HepG2 (cell line): ENCODE data around the gene EARS2. TPM values are rescaled to one million over a fixed set of nuclear protein-coding genes. Genes with fewer than 3 reads are reported as not detected.

Source experiments
- FOXC1 ChIP-seq: sonication (generic); formaldehyde crosslinking; IDR thresholded peaks from 2 replicates; pipeline ENCODE4 v1.8.0; 2022; ENCODE audit warnings: mild to moderate bottlenecking, missing genetic modification reagents, borderline replicate concordance
- MAFK ChIP-seq, 2 experiments: IDR thresholded peaks in 1 of 2; conservative IDR thresholded peaks in 1 of 2; 2 replicates each; pipeline ENCODE4 v1.6.1; 2011; ENCODE audit warnings: improper control_type of control experiment in 2 of 2, low read length in 2 of 2
- MAZ ChIP-seq, 2 experiments: sonication (generic) in 1 of 2; formaldehyde crosslinking in 1 of 2; IDR thresholded peaks; 2 replicates each; pipeline versions ENCODE4 v1.5.0 to v1.6.1; 2012 to 2020; ENCODE audit warnings: low read depth in 2 of 2, mild to moderate bottlenecking in 2 of 2, borderline replicate concordance in 1 of 2, improper control_type of control experiment in 1 of 2, low read length in 1 of 2, missing genetic modification reagents in 1 of 2, moderate library complexity in 1 of 2
- MTA1 ChIP-seq: sonication (generic); formaldehyde crosslinking; IDR thresholded peaks from 2 replicates; pipeline ENCODE4 v1.4.0; 2020; ENCODE audit warnings: missing genetic modification reagents, mild to moderate bottlenecking, borderline replicate concordance
- NKX3-1 ChIP-seq: sonication (generic); formaldehyde crosslinking; IDR thresholded peaks from 2 replicates; pipeline ENCODE4 v1.5.0; 2020; ENCODE audit warnings: missing genetic modification reagents
- NONO ChIP-seq, 2 experiments: fragments of 450-650 bp in 1 of 2; sonication (generic) in 1 of 2; formaldehyde crosslinking in 1 of 2; IDR thresholded peaks in 1 of 2; conservative IDR thresholded peaks in 1 of 2; 2 replicates each; pipeline versions ENCODE4 v1.6.1 to v1.8.0; 2017 to 2022; ENCODE audit warnings: mild to moderate bottlenecking in 1 of 2, missing genetic modification reagents in 1 of 2, moderate library complexity in 1 of 2
- NRL ChIP-seq: sonication (generic); formaldehyde crosslinking; IDR thresholded peaks from 2 replicates; pipeline ENCODE4 v1.5.0; 2020; ENCODE audit warnings: missing genetic modification reagents, mild to moderate bottlenecking, moderate library complexity, borderline replicate concordance
- RXRB ChIP-seq: IDR thresholded peaks from 2 replicates; pipeline ENCODE4 v1.6.1; 2016; ENCODE audit warnings: borderline replicate concordance, missing genetic modification reagents, missing compliant biosample characterization
- SATB2 ChIP-seq: sonication (generic); formaldehyde crosslinking; IDR thresholded peaks from 2 replicates; pipeline ENCODE4 v1.5.0; 2020; ENCODE audit warnings: missing genetic modification reagents
- ZNF121 ChIP-seq: sonication (generic); formaldehyde crosslinking; IDR thresholded peaks from 2 replicates; pipeline ENCODE4 v1.5.0; 2020; ENCODE audit warnings: mild to moderate bottlenecking, missing genetic modification reagents
- ZNF234 ChIP-seq: sonication (generic); formaldehyde crosslinking; conservative IDR thresholded peaks from 2 replicates; pipeline ENCODE4 v1.5.1; 2020; ENCODE audit warnings: mild to moderate bottlenecking, missing genetic modification reagents
- ZNF260 ChIP-seq: sonication (generic); formaldehyde crosslinking; IDR thresholded peaks from 2 replicates; pipeline ENCODE4 v1.4.0; 2020; ENCODE audit warnings: missing genetic modification reagents, low read depth, mild to moderate bottlenecking, borderline replicate concordance
- ZNF354B ChIP-seq: sonication (generic); formaldehyde crosslinking; IDR thresholded peaks from 2 replicates; pipeline ENCODE4 v1.8.0; 2022; ENCODE audit warnings: mild to moderate bottlenecking, missing genetic modification reagents
- ZNF563 ChIP-seq: sonication (generic); formaldehyde crosslinking; IDR thresholded peaks from 2 replicates; pipeline ENCODE4 v1.8.0; 2022; ENCODE audit warnings: mild to moderate bottlenecking, moderate library complexity, missing genetic modification reagents
- ZNF768 ChIP-seq: sonication (generic); formaldehyde crosslinking; IDR thresholded peaks from 2 replicates; pipeline ENCODE4 v1.4.0; 2020; ENCODE audit warnings: missing genetic modification reagents
- ZNF775 ChIP-seq: sonication (generic); formaldehyde crosslinking; IDR thresholded peaks from 2 replicates; pipeline ENCODE4 v1.4.0; 2020; ENCODE audit warnings: missing genetic modification reagents, mild to moderate bottlenecking, moderate library complexity, borderline replicate concordance
- ZNF777 ChIP-seq: sonication (generic); formaldehyde crosslinking; IDR thresholded peaks from 2 replicates; pipeline ENCODE4 v1.4.0; 2020; ENCODE audit warnings: missing genetic modification reagents
- polyA plus RNA-seq, 8 experiments: library from polyadenylated mRNA; depleted of rRNA in 3 of 8; stranded (reverse) in 7 of 8; unstranded in 1 of 8; fragments of >200 nt; fragmentation: Illumina TruSeq in 4 of 8; extraction: Trizol in 4 of 8; gene quantifications; 2 replicates each; pipeline versions ENCODE4 v1.2.1 to v1.2.3, GENCODE V29; 2011 to 2016; ENCODE audit warnings: low read depth in 4 of 8, missing spikeins in 1 of 8, mixed read lengths in 1 of 8; ENCODE audit not compliant: insufficient read depth in 1 of 8
- total RNA-seq, 5 experiments: library from RNA; depleted of rRNA; stranded (reverse); fragments of >200 nt; fragmentation: Illumina TruSeq; extraction: Trizol; gene quantifications; 2 replicates each; pipeline ENCODE4 v1.2.3, GENCODE V29; 2016; ENCODE audit warnings: low read depth in 1 of 5
- TF ChIP-seq, protein P1 (sequence below): sonication (generic); formaldehyde crosslinking; IDR thresholded peaks from 2 replicates; pipeline ENCODE4 v1.4.0; 2020; ENCODE audit warnings: missing genetic modification reagents, borderline replicate concordance

The EARS2 gene
- total and polyA plus RNA-seq, 2 of the 13 experiments (the other 11 are each of a cell fraction or from before 2014, with no cell fraction given): 49.4 to 80.4 TPM

DNA sequence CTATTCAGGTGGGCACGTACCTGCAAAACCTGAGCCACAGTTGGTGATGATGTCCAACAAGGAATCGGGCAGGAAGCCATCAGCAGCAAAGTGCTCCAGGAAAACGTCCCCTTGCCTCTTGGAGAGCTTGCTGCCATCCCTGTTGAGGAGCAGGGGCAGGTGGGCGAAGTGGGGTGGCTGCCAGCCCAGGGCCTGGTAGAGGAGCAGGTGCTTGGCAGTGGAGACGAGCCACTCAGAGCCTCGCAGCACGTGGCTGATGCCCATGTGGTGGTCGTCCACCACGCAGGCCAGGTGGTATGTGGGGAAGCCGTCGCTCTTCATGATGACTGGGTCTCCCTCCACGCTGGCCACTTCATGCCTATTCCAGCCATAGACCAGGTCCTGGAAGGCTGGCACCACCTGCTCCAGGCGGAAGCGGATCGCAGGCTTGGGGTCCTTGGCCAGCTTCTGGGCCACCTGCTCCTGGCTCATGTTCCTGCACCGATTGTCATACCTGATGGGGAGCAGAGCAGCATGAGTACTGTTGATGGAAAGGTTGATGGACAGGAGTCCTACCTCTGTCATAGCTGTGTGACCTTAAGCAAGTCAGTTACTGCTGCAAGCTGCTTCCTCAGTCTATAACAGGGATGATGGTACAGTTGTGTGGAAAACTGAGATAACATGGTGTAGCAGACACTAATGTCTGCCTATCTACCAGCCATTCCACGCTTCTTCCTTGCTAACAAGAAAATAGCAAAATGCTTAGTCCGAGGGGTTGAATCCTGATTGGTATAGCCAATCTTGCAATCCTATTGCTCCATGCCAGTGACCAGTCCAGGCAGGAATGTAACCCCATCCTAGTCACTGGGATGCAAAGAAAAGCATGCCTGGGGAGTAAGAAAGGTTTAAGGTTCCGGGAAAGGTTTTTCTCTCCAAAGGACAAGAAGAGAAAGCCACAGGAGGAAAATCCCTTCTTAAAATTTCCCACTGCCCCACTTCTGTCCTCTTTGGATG, 22.0 kb downstream of the EARS2 start (continued):
- no peak for TF ChIP-seq RXRB (CRISPR knock-in tag)
- 0 out of 2 replicates have a peak, but pooled peaks have one; percentile 53 for TF ChIP-seq MTA1
- TF ChIP-seq ZNF234 (CRISPR knock-in tag): no peak
- TF ChIP-seq NONO (IDR thresholded peaks at IDR 0.05): no peak
- no peak for TF ChIP-seq NONO (CRISPR knock-in tag; conservative IDR thresholded peaks at IDR 0.05)
- TF ChIP-seq ZNF777: no peak
- peak; percentile 63; the same call in 1 of the 2 replicates for TF ChIP-seq NRL (CRISPR knock-in tag)
- TF ChIP-seq ZNF768 (CRISPR knock-in tag): peak; percentile 31; the same call in 1 of the 2 replicates
- TF ChIP-seq ZNF563 (CRISPR knock-in tag): no peak
- TF ChIP-seq, protein P1, sequence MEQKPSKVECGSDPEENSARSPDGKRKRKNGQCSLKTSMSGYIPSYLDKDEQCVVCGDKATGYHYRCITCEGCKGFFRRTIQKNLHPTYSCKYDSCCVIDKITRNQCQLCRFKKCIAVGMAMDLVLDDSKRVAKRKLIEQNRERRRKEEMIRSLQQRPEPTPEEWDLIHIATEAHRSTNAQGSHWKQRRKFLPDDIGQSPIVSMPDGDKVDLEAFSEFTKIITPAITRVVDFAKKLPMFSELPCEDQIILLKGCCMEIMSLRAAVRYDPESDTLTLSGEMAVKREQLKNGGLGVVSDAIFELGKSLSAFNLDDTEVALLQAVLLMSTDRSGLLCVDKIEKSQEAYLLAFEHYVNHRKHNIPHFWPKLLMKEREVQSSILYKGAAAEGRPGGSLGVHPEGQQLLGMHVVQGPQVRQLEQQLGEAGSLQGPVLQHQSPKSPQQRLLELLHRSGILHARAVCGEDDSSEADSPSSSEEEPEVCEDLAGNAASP (CRISPR knock-in tag): no peak
- TF ChIP-seq SATB2 (CRISPR knock-in tag): no peak
- TF ChIP-seq FOXC1 (CRISPR knock-in tag): no peak
- no peak for TF ChIP-seq MAZ (IDR thresholded peaks at IDR 0.05; ENCODE audit: borderline replicate concordance, low read depth, low read length)
- no peak for TF ChIP-seq MAZ (CRISPR knock-in tag; IDR thresholded peaks at IDR 0.05; ENCODE audit: low read depth)
- TF ChIP-seq ZNF260: no peak
- no peak for TF ChIP-seq MAFK (conservative IDR thresholded peaks at IDR 0.05 in 1 of 2, IDR thresholded peaks at IDR 0.05 in 1 of 2; ENCODE audit: low read length in 2 of 2)
- no peak for TF ChIP-seq ZNF775 (CRISPR knock-in tag)
- no peak for TF ChIP-seq ZNF121
- TF ChIP-seq NKX3-1 (CRISPR knock-in tag): no peak
- 0 out of 2 replicates have a peak, but pooled peaks have one; percentile 8 for TF ChIP-seq ZNF354B (CRISPR knock-in tag)
